Measurements from ENCODE around the gene LPAR1.

DNA sequence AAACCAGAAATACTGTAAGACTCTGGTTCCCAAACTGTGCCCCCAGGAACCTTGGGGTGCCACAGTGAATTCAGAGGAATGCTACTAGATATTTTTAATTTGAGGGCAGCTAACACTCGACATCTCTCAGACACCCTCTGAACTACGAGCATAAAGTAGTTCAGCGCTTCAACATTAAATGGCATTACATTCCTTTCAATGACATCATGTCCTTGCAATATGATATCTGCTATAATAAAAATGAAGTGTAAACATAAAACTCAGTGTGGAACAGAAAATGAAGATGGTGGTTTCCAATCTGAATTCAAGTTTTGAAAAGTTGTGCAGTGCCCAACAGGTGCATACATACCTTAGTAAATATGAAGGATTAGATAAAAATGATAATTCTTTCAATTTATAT lies 116.1 kb downstream of the LPAR1 start:
- TF ChIP-seq L3MBTL2 (conservative IDR thresholded peaks at IDR 0.05) (no peak), NFRKB (IDR thresholded peaks at IDR 0.05) (no peak), SUZ12 (IDR thresholded peaks at IDR 0.05) (no peak), FOXM1 (IDR thresholded peaks at IDR 0.05; ENCODE audit: borderline replicate concordance) (no peak), SP1 (IDR thresholded peaks at IDR 0.05) (no peak), FOXK2 (IDR thresholded peaks at IDR 0.05) (no peak), FOXA1 (IDR thresholded peaks at IDR 0.05) (no peak), TARDBP (IDR thresholded peaks at IDR 0.05) (no peak), ARNT (IDR thresholded peaks at IDR 0.05) (no peak), ZNF384 (IDR thresholded peaks at IDR 0.05) (no peak), ELF4 (IDR thresholded peaks at IDR 0.05) (no peak)
- TF ChIP-seq, protein P1, sequence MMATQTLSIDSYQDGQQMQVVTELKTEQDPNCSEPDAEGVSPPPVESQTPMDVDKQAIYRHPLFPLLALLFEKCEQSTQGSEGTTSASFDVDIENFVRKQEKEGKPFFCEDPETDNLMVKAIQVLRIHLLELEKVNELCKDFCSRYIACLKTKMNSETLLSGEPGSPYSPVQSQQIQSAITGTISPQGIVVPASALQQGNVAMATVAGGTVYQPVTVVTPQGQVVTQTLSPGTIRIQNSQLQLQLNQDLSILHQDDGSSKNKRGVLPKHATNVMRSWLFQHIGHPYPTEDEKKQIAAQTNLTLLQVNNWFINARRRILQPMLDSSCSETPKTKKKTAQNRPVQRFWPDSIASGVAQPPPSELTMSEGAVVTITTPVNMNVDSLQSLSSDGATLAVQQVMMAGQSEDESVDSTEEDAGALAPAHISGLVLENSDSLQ (IDR thresholded peaks at IDR 0.05): no peak
